ENCODE results near the gene RND1.

RND1 gene

DNA sequence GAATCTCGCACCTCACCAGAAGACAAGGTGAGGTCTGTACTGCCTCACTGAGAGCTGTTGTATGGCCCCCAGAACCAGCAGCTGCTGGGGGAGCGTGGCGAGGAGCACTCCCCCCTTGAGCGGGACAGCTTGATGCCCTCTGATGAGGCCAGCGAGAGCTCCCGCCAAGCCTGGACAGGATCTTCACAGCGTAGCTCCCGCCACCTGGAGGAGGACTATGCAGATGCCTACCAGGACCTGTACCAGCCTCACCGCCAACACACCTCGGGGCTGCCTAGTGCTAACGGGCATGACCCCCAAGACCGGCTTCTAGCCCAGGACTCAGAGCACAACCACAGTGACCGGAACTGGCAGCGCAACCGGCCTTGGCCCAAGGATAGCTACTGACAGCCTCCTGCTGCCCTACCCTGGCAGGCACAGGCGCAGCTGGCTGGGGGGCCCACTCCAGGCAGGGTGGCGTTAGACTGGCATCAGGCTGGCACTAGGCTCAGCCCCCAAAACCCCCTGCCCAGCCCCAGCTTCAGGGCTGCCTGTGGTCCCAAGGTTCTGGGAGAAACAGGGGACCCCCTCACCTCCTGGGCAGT lies 38.1 kb downstream of the RND1 start:
- Histone ChIP-seq H3K27ac (ENCODE audit: poor library complexity, severe bottlenecking) (no peak overlapping the region), H3K9me3 (ENCODE audit: severe bottlenecking) (no peaks in the 10 kb centered on the region), H3K4me3 (ENCODE audit: severe bottlenecking) (no peak overlapping the region), H3K4me1 (ENCODE audit: insufficient read depth, poor library complexity, severe bottlenecking) (no peaks in the 10 kb centered on the region), H3K27me3 (ENCODE audit: insufficient read depth, poor library complexity, severe bottlenecking) (no peaks in the 10 kb centered on the region), H3K36me3 (ENCODE audit: low read depth) (peaks cover 39% of the 10 kb centered on the region)
- TF ChIP-seq, protein P1, sequence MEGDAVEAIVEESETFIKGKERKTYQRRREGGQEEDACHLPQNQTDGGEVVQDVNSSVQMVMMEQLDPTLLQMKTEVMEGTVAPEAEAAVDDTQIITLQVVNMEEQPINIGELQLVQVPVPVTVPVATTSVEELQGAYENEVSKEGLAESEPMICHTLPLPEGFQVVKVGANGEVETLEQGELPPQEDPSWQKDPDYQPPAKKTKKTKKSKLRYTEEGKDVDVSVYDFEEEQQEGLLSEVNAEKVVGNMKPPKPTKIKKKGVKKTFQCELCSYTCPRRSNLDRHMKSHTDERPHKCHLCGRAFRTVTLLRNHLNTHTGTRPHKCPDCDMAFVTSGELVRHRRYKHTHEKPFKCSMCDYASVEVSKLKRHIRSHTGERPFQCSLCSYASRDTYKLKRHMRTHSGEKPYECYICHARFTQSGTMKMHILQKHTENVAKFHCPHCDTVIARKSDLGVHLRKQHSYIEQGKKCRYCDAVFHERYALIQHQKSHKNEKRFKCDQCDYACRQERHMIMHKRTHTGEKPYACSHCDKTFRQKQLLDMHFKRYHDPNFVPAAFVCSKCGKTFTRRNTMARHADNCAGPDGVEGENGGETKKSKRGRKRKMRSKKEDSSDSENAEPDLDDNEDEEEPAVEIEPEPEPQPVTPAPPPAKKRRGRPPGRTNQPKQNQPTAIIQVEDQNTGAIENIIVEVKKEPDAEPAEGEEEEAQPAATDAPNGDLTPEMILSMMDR (IDR thresholded peaks at IDR 0.05; ENCODE audit: poor library complexity, severe bottlenecking): no peak
- no peak for ATAC-seq (ENCODE audit: low read depth)
- no peak for DNase-seq (ENCODE audit: low spot score)

DNA sequence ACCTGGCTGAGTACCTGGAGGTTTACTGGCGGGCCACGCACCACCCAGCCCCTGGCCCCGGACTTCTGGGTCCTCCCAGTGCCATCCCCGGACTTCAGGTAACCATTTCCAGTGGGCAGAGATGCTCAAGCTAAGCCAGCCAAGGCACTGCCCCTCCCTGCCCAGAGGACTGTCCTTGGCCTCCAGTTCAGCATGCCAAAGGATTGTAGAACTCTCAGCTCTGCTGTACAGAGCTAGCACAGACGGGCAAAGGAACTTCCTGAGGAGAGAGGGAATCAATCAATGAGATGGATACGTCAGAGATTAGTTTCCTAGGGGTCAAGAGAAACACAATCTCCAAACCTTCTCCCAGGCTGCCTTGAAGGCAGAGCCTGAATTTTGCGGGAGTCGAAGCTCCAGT lies 38.6 kb downstream of the RND1 start:
- TF ChIP-seq, protein P1 (IDR thresholded peaks at IDR 0.05; ENCODE audit: poor library complexity, severe bottlenecking): no peak
- Histone ChIP-seq H3K4me3 (ENCODE audit: severe bottlenecking) (no peak overlapping the region), H3K27me3 (ENCODE audit: insufficient read depth, poor library complexity, severe bottlenecking) (no peaks in the 10 kb centered on the region), H3K4me1 (ENCODE audit: insufficient read depth, poor library complexity, severe bottlenecking) (no peaks in the 10 kb centered on the region), H3K27ac (ENCODE audit: poor library complexity, severe bottlenecking) (no peak overlapping the region), H3K9me3 (ENCODE audit: severe bottlenecking) (no peaks in the 10 kb centered on the region), H3K36me3 (ENCODE audit: low read depth) (peaks cover 33% of the 10 kb centered on the region)
- ATAC-seq (ENCODE audit: low read depth) (no peak), DNase-seq (ENCODE audit: low spot score) (no peak)

DNA sequence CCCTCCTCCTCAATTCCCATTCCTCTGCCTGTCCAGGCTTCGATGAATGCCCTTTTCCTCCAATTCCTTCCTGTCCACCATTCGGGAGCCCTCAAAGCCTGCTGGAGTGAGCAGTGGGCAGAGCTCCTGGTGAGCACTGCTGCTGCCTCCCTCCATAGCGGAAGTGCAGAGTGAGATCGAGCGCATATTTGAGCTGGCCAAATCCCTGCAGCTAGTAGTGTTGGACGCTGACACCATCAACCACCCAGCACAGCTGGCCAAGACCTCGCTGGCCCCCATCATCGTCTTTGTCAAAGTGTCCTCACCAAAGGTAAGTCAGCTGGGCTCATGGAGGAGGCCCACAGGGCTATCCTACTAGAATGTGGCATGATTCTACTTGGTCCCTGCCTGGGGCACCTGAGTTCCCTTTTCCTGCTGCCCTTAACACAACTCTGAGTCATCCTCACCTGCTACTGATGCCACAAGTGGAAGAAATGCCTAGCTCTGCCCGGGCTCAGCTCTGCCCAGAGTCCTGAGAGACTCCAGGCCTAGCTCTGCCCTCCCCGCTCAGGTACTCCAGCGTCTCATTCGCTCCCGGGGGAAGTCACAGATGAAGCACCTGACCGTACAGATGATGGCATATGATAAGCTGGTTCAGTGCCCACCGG lies 39.3 kb downstream of the RND1 start:
- Histone ChIP-seq H3K36me3 (ENCODE audit: low read depth) (peaks cover 26% of the 10 kb centered on the region), H3K27me3 (ENCODE audit: insufficient read depth, poor library complexity, severe bottlenecking) (no peaks in the 10 kb centered on the region), H3K27ac (ENCODE audit: poor library complexity, severe bottlenecking) (no peak overlapping the region), H3K4me3 (ENCODE audit: severe bottlenecking) (no peak overlapping the region), H3K4me1 (ENCODE audit: insufficient read depth, poor library complexity, severe bottlenecking) (no peaks in the 10 kb centered on the region), H3K9me3 (ENCODE audit: severe bottlenecking) (no peaks in the 10 kb centered on the region)
- TF ChIP-seq, protein P1 (IDR thresholded peaks at IDR 0.05; ENCODE audit: poor library complexity, severe bottlenecking): no peak
- DNase-seq (ENCODE audit: low spot score) (no peak), ATAC-seq (ENCODE audit: low read depth) (peak; percentile 62)

DNA sequence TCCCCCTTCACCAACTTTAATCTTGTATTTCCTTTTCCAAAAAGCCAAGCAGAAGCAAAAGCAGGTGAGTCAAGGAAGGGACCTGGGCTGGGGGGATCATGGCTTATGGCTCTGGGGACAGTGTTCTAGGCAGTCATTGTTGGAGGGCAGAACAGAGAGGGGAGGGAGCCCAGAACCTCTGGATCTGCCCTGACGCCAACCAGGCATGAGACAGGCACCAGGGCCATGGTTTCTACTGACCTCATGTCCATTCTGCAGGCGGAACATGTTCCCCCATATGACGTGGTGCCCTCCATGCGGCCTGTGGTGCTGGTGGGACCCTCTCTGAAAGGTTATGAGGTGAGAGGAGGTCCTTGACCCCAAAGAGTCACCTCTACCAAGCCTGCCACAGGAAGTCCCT lies 40.8 kb downstream of the RND1 start:
- no peak for DNase-seq (ENCODE audit: low spot score)
- peaks cover 18% of the 10 kb centered on the region for H3K36me3 ChIP-seq (ENCODE audit: low read depth)
- no peak overlapping the region for H3K27ac ChIP-seq (ENCODE audit: poor library complexity, severe bottlenecking)
- ATAC-seq (ENCODE audit: low read depth): no peak
- no peaks in the 10 kb centered on the region for H3K9me3 ChIP-seq (ENCODE audit: severe bottlenecking)
- H3K4me3 ChIP-seq (ENCODE audit: severe bottlenecking): no peak overlapping the region
- no peaks in the 10 kb centered on the region for H3K27me3 ChIP-seq (ENCODE audit: insufficient read depth, poor library complexity, severe bottlenecking)
- no peaks in the 10 kb centered on the region for H3K4me1 ChIP-seq (ENCODE audit: insufficient read depth, poor library complexity, severe bottlenecking)
- TF ChIP-seq, protein P1 (IDR thresholded peaks at IDR 0.05; ENCODE audit: poor library complexity, severe bottlenecking): no peak

DNA sequence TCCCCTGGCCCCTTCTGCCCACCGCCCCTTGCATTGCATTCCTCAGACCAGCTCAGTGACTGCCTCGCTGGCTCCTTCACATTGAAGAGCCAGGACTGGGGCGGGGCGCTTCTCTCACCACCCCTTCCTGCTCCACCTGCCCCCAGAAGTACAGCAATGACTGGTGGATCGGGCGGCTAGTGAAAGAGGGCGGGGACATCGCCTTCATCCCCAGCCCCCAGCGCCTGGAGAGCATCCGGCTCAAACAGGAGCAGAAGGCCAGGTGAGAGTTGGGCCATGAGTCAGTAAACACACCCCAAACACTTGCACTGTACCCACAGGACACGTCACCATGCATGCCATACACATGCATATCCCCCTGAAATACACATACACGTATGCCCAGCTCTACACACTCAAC lies 41.6 kb downstream of the RND1 start:
- Histone ChIP-seq H3K27me3 (ENCODE audit: insufficient read depth, poor library complexity, severe bottlenecking) (no peaks in the 10 kb centered on the region), H3K4me1 (ENCODE audit: insufficient read depth, poor library complexity, severe bottlenecking) (no peaks in the 10 kb centered on the region), H3K36me3 (ENCODE audit: low read depth) (peaks cover 12% of the 10 kb centered on the region), H3K9me3 (ENCODE audit: severe bottlenecking) (no peaks in the 10 kb centered on the region), H3K27ac (ENCODE audit: poor library complexity, severe bottlenecking) (no peak overlapping the region), H3K4me3 (ENCODE audit: severe bottlenecking) (no peak overlapping the region)
- TF ChIP-seq, protein P1 (IDR thresholded peaks at IDR 0.05; ENCODE audit: poor library complexity, severe bottlenecking): no peak
- ATAC-seq (ENCODE audit: low read depth) (peak; percentile 17; the same call in 2 of the 3 replicates), DNase-seq (ENCODE audit: low spot score) (no peak)

Measured in RWPE2 (cell line).